Natural killer cell (primary cell): ENCODE measurements around the gene ANGPT4. TPM values are rescaled to one million over a fixed set of nuclear protein-coding genes. Genes with fewer than 3 reads are reported as not detected.

Experiments used
- ATAC-seq, 3 donors: fragments of 150-1000 bp in 2 of 3; fragments of 200-7000 bp in 1 of 3; cut with Tn5 transposase; 1 replicate in 1 of 3; 2 replicates in 2 of 3; pipeline ENCODE4 v1.10.0; 2021; ENCODE audit warnings: mild to moderate bottlenecking in 2 of 3, moderate library complexity in 2 of 3
- DNase-seq, 2 donors: peaks; one replicate each; pipeline versions ENCODE4 v3.0.0 to v3.0.0-alpha.2; 2013 to 2021; ENCODE audit warnings: mixed read lengths in 1 of 2
- H3K27ac ChIP-seq: one replicate; pipeline ENCODE4 v1.5.1; 2013; ENCODE audit warnings: mild to moderate bottlenecking, low read length
- H3K27me3 ChIP-seq: one replicate; pipeline ENCODE4 v1.6.1; 2013; ENCODE audit warnings: low read length; ENCODE audit not compliant: control insufficient read depth, insufficient read depth
- H3K36me3 ChIP-seq: one replicate; pipeline ENCODE4 v1.6.1; 2013; ENCODE audit warnings: low read length; ENCODE audit not compliant: control insufficient read depth, insufficient read depth
- H3K4me1 ChIP-seq: one replicate; pipeline ENCODE4 v1.6.1; 2013; ENCODE audit warnings: low read length; ENCODE audit not compliant: control insufficient read depth, insufficient read depth
- H3K4me3 ChIP-seq: one replicate; pipeline ENCODE4 v1.5.1; 2013; ENCODE audit warnings: low read length
- H3K9me3 ChIP-seq: one replicate; pipeline ENCODE4 v1.6.1; 2013; ENCODE audit warnings: low read length; ENCODE audit not compliant: control insufficient read depth, insufficient read depth
- H3K27ac Mint-ChIP-seq, 2 donors: one replicate each; pipeline ENCODE4 v1.8.0; 2022; ENCODE audit warnings: mild to moderate bottlenecking in 2 of 2, mixed read lengths in 2 of 2, moderate library complexity in 1 of 2
- H3K27me3 Mint-ChIP-seq, 2 donors: one replicate each; pipeline ENCODE4 v1.8.0; 2022; ENCODE audit warnings: low read depth in 2 of 2, mixed read lengths in 2 of 2
- H3K36me3 Mint-ChIP-seq: one replicate; pipeline ENCODE4 v1.8.0; 2022; ENCODE audit warnings: mixed read lengths
- H3K4me1 Mint-ChIP-seq, 2 donors: one replicate each; pipeline ENCODE4 v1.8.0; 2022; ENCODE audit warnings: mixed read lengths in 2 of 2
- H3K4me3 Mint-ChIP-seq: one replicate; pipeline ENCODE4 v1.8.0; 2022; ENCODE audit warnings: mild to moderate bottlenecking, moderate library complexity, mixed read lengths
- H3K9me3 Mint-ChIP-seq, 2 donors: one replicate each; pipeline ENCODE4 v1.8.0; 2022; ENCODE audit warnings: mixed read lengths in 2 of 2
- WGBS: methylation state at CpG from one replicate; pipeline ENCODE4 v1.1.7; 2013; ENCODE audit warnings: missing lambda C conversion rate; ENCODE audit not compliant: insufficient coverage; 5-methylcytosine and 5-hydroxymethylcytosine counted together
- intact Hi-C: fragments of 100-400 bp; cut with micrococcal nuclease; formaldehyde crosslinking; loops from one replicate; pipeline ENCODE4 v1.14.2; 2022
- total RNA-seq, 4 donors: library from RNA; stranded (reverse); fragments of 120-200 nt in 1 of 4; gene quantifications; one replicate each; pipeline versions ENCODE4 v1.2.3 to v1.2.4, GENCODE V29; 2013 to 2022
- TF ChIP-seq, protein P1 (sequence below): fragments of 200-600 bp; IDR thresholded peaks from one replicate; pipeline ENCODE4 v1.8.0; 2022; ENCODE audit warnings: antibody characterized with exemption

Gene ANGPT4
- total RNA-seq, 3 donors from 2014 or later (not counting 1 experiment from before 2014, with no cell fraction given): not detected

DNA sequence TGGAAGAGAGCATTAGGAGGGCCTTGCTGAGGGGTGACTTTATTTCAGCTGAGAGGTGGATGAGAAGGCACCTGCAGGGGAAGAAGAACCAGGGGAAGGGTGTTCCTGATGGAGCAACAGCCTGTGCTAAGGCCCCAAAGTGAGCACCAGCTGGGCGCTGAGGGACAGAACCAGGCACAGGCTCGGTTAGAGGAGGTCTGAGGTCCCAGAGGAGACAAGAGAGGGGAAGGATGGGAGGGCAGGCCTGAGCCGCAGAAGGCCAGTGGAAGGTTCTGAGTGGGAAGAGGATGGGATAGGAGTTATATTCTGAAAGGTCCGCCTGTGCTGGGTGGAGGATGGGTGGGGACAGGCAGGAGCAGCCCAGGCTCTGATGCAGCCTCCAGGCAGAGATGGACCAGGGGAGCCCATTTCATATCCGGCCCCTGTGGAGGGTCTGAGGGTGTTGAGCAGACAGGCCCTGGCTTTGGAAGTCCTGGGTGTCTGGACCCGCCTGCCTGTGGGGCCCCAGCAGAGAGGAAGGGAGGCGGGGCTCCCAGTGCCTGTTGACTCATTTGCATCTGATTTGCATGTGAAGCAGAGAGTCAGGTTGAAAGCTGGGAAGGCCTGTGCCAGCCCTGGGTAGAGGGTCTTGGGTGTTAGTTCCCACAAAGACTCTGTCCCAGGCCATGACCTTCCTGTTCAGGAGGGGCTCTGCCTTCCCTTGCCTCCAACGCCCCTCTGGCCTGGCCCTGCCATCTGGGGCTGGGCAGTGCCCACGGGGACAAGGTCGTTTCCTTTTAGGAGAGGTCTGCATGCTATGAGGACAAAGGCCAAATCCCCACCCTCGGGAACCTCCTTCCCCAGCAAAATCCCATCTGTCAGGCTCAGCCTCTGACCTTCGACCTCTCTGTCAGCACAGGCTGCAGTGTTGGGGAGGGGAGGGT lies 93.2 kb downstream of the ANGPT4 start:
- no peaks in the 10 kb centered on the region for H3K36me3 ChIP-seq
- Mint-ChIP-seq H3K27me3 (no peaks in the 10 kb centered on the region), H3K4me1 (no peaks in the 10 kb centered on the region), H3K36me3 (no peaks in the 10 kb centered on the region), H3K4me3 (no peak overlapping the region), H3K27ac (no peak overlapping the region), H3K9me3 (no peaks in the 10 kb centered on the region)
- no peaks in the 10 kb centered on the region for H3K9me3 ChIP-seq
- ATAC-seq: peak in 1 of 3 donors; percentile 18
- no peaks in the 10 kb centered on the region for H3K27me3 ChIP-seq
- no peak for DNase-seq
- intact Hi-C loops: no loop called here
- H3K4me3 ChIP-seq: no peak overlapping the region
- no peak overlapping the region for H3K27ac ChIP-seq
- peaks cover 4% of the 10 kb centered on the region for H3K4me1 ChIP-seq
- TF ChIP-seq, protein P1, sequence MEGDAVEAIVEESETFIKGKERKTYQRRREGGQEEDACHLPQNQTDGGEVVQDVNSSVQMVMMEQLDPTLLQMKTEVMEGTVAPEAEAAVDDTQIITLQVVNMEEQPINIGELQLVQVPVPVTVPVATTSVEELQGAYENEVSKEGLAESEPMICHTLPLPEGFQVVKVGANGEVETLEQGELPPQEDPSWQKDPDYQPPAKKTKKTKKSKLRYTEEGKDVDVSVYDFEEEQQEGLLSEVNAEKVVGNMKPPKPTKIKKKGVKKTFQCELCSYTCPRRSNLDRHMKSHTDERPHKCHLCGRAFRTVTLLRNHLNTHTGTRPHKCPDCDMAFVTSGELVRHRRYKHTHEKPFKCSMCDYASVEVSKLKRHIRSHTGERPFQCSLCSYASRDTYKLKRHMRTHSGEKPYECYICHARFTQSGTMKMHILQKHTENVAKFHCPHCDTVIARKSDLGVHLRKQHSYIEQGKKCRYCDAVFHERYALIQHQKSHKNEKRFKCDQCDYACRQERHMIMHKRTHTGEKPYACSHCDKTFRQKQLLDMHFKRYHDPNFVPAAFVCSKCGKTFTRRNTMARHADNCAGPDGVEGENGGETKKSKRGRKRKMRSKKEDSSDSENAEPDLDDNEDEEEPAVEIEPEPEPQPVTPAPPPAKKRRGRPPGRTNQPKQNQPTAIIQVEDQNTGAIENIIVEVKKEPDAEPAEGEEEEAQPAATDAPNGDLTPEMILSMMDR: no peak
- WGBS: 84% methylated on average over 10 of the region's 12 CpGs

DNA sequence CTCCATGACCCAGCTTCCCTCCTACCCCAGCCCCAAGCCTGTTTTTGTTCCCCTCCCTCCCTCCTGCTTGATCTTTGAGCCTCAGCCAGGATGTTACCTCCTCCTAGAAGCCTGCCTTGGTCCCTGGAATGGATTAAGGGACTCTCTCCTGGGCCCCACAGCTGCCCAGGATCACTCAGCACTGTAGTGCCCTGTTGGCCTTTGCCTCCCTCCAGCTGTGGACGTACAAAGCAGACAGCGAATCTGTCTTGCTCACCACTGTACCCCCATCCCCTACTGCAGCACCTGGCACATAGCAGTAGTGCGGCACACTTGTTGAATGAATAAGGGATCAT lies 94.4 kb downstream of the ANGPT4 start:
- WGBS: 94% methylated on average over 3 of the region's 3 CpGs
- Mint-ChIP-seq H3K4me3 (no peak overlapping the region), H3K36me3 (no peaks in the 10 kb centered on the region), H3K9me3 (no peaks in the 10 kb centered on the region), H3K4me1 (no peaks in the 10 kb centered on the region), H3K27ac (no peak overlapping the region), H3K27me3 (no peaks in the 10 kb centered on the region)
- H3K4me3 ChIP-seq: no peak overlapping the region
- no peak overlapping the region for H3K27ac ChIP-seq
- ATAC-seq (no peak), DNase-seq (no peak)
- H3K36me3 ChIP-seq: no peaks in the 10 kb centered on the region
- intact Hi-C loops: no loop called here
- TF ChIP-seq, protein P1: no peak
- H3K9me3 ChIP-seq: no peaks in the 10 kb centered on the region
- peaks cover 4% of the 10 kb centered on the region for H3K4me1 ChIP-seq
- no peaks in the 10 kb centered on the region for H3K27me3 ChIP-seq

DNA sequence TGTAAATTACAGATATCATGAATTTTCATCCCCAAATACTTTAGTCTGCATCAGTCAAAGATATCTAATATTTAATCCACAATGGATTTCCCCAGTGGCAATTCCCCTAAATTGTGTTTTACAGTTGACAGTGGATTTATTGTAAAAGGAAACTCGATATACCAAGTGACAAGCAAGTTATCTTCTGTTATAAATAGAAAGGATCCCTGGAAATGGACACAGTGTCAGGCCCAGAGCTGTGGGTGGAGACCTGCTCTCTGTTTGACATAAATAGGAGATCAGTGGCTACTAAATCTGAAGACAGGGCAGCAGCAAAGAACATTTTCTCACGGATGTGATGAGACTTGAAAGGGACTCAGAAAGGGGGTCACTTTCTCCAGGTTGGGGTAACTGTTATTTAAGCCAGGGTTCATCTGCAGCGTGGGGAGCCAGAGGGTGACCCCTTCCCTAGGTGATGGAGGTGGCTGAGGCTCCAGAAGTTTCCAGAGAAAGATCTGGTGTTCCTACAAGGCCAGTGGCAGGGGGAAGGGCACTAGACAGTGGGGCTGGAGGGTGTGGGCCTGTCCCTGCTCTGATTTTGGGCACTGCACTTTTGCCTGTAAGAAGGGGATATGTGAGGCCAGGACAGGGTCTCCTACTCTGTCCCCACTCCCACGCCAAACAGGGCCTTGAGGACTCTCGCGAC lies 94.9 kb downstream of the ANGPT4 start:
- Mint-ChIP-seq H3K9me3 (no peaks in the 10 kb centered on the region), H3K4me1 (no peaks in the 10 kb centered on the region), H3K4me3 (no peak overlapping the region), H3K27ac (no peak overlapping the region), H3K36me3 (no peaks in the 10 kb centered on the region), H3K27me3 (peaks cover under 1 to 2% of the 10 kb centered on the region in 2 donors)
- TF ChIP-seq, protein P1: no peak
- Histone ChIP-seq H3K4me3 (no peak overlapping the region), H3K27me3 (no peaks in the 10 kb centered on the region), H3K9me3 (no peaks in the 10 kb centered on the region), H3K27ac (no peak overlapping the region), H3K4me1 (peaks cover 4% of the 10 kb centered on the region), H3K36me3 (no peaks in the 10 kb centered on the region)
- DNase-seq (no peak), ATAC-seq (no peak)
- intact Hi-C loops: no loop called here
- 83% methylated on average over 6 of the region's 6 CpGs for WGBS
